Right lobe of liver (tissue), 6 donors: ENCODE measurements around the gene MXI1. TPM values are rescaled to one million over a fixed set of nuclear protein-coding genes. Genes with fewer than 3 reads are reported as not detected.
A peak's percentile ranks its signal among the peaks of the same experiment; 100 is the strongest.

ENCODE experiments used
- ATAC-seq, 4 donors: fragments of 200-7000 bp; cut with Tn5 transposase; one replicate each; pipeline ENCODE4 v1.9.1; 2020; ENCODE audit warnings: mild to moderate bottlenecking in 4 of 4, moderate library complexity in 4 of 4
- DNase-seq, 3 donors: peaks; one replicate each; pipeline ENCODE4 v3.0.0-alpha.2; 2020
- H3K27ac ChIP-seq, 3 donors: fragments of 200-600 bp; one replicate each; pipeline ENCODE4 v1.8.0; 2022
- H3K27me3 ChIP-seq, 2 donors: fragments of 200-600 bp; one replicate each; pipeline ENCODE4 v1.8.0; 2022
- H3K36me3 ChIP-seq, 4 donors: fragments of 200-600 bp; sonication (generic) in 1 of 4; one replicate each; pipeline versions ENCODE4 v1.5.1 to v1.8.0; 2017 to 2022; ENCODE audit warnings: control low read depth in 1 of 4
- H3K4me1 ChIP-seq, 4 donors: fragments of 200-600 bp; sonication (generic) in 1 of 4; one replicate each; pipeline versions ENCODE4 v1.5.1 to v1.8.0; 2017 to 2022; ENCODE audit warnings: control low read depth in 1 of 4
- H3K4me3 ChIP-seq, 3 donors: fragments of 200-600 bp; one replicate each; pipeline ENCODE4 v1.8.0; 2022
- H3K9me3 ChIP-seq, 4 donors: fragments of 200-600 bp; sonication (generic) in 1 of 4; one replicate each; pipeline versions ENCODE4 v1.5.1 to v1.8.0; 2017 to 2022; ENCODE audit warnings: control low read depth in 1 of 4
- CTCF ChIP-seq, 4 donors: fragments of 200-600 bp in 3 of 4; fragments of 450-650 bp in 1 of 4; IDR thresholded peaks; one replicate each; pipeline versions ENCODE4 v1.5.1 to v1.8.0; 2016 to 2022; ENCODE audit warnings: antibody characterized with exemption in 4 of 4, mild to moderate bottlenecking in 2 of 4
- POLR2A ChIP-seq: fragments of 450-650 bp; IDR thresholded peaks from one replicate; pipeline ENCODE4 v1.6.1; 2017; ENCODE audit warnings: antibody characterized with exemption, mild to moderate bottlenecking
- WGBS: methylation state at CpG from one replicate; pipeline ENCODE4 v1.1.6; 2018; ENCODE audit warnings: low coverage, low lambda C conversion rate; ENCODE audit not compliant: insufficient coverage; ENCODE audit errors: missing lambda C conversion rate; 5-methylcytosine and 5-hydroxymethylcytosine counted together
- intact Hi-C, 2 donors: fragments of 100-400 bp; cut with DNase I; formaldehyde crosslinking; loops; one replicate each; pipeline versions ENCODE4 v1.11.2 to v1.14.1; 2022
- total RNA-seq, 6 experiments: library from RNA; depleted of rRNA in 2 of 6; stranded (reverse); fragments of >200 nt in 2 of 6; fragmentation: NEBNext Ultra II Directional in 3 of 6; extraction: Animal tissue kit (Norgen Biotek cat#: 25700) in 3 of 6; gene quantifications; one replicate each; pipeline versions ENCODE4 v1.1.0 to v1.2.4, GENCODE V29; 2016 to 2023
- donor health status: DM: no; HTN: yes; CAD: no.
- donor health status: DM: no; HTN: no; CAD: no.
- donor health status: DM: no; HTN: no; CAD: no.
- donor health status: DM: no; HTN: yes; CAD: no.
- donor health status: DM: no; HTN: yes; CAD: no.

The MXI1 gene
- total RNA-seq, 6 experiments from 2014 or later = 17.1 to 32.6 (median 26.5) TPM

- TF ChIP-seq CTCF (IDR thresholded peaks at IDR 0.05) = peak in 1 of 4 donors; percentile 9
- no peak for TF ChIP-seq POLR2A
- DNase-seq (no peak), ATAC-seq (peak; percentile 42 to 59 (median 46))
- 31% methylated on average over 3 of the region's 6 CpGs for WGBS
- H3K4me3 ChIP-seq = no peak overlapping the region
- no peaks in the 10 kb centered on the region for H3K9me3 ChIP-seq
- H3K27ac ChIP-seq = no peak overlapping the region
- no peaks in the 10 kb centered on the region for H3K4me1 ChIP-seq
- no peaks in the 10 kb centered on the region for H3K27me3 ChIP-seq
- intact Hi-C loops = no loop called here
- no peaks in the 10 kb centered on the region for H3K36me3 ChIP-seq
Measured at GRCh38 chr10:110162741-110163145, 44.7 kb upstream of the MXI1 start.

GRCh38 chr10:110163192-110163773 is 44.1 kb upstream of the MXI1 start:
- no peak for DNase-seq
- H3K4me3 ChIP-seq = no peak overlapping the region
- TF ChIP-seq POLR2A = no peak
- no peak for TF ChIP-seq CTCF (IDR thresholded peaks at IDR 0.05)
- WGBS = 70% methylated on average over 5 of the region's 5 CpGs
- intact Hi-C loops = no loop called here
- H3K27ac ChIP-seq = no peak overlapping the region
- no peaks in the 10 kb centered on the region for H3K27me3 ChIP-seq
- ATAC-seq = no peak
- no peaks in the 10 kb centered on the region for H3K36me3 ChIP-seq
- H3K9me3 ChIP-seq = no peaks in the 10 kb centered on the region
- H3K4me1 ChIP-seq = no peaks in the 10 kb centered on the region

- Histone ChIP-seq H3K27ac (no peak overlapping the region), H3K9me3 (no peaks in the 10 kb centered on the region), H3K4me3 (no peak overlapping the region), H3K36me3 (no peaks in the 10 kb centered on the region), H3K27me3 (no peaks in the 10 kb centered on the region), H3K4me1 (peaks cover 0 to 5% (median 0%) of the 10 kb centered on the region in 4 donors)
- DNase-seq (no peak), ATAC-seq (no peak)
- intact Hi-C loops = no loop called here
- TF ChIP-seq POLR2A (no peak), CTCF (IDR thresholded peaks at IDR 0.05) (no peak)
- 57% methylated on average over 4 of the region's 4 CpGs for WGBS
Measured at GRCh38 chr10:110163841-110164240, 43.6 kb upstream of the MXI1 start.

- no peaks in the 10 kb centered on the region for H3K9me3 ChIP-seq
- TF ChIP-seq POLR2A (no peak), CTCF (IDR thresholded peaks at IDR 0.05) (no peak)
- no peaks in the 10 kb centered on the region for H3K36me3 ChIP-seq
- H3K4me1 ChIP-seq = peaks cover 0 to 7% (median 0%) of the 10 kb centered on the region in 4 donors
- DNase-seq (no peak), ATAC-seq (no peak)
- 65% methylated on average over 6 of the region's 6 CpGs for WGBS
- no peak overlapping the region for H3K4me3 ChIP-seq
- intact Hi-C loops = no loop called here
- H3K27ac ChIP-seq = no peak overlapping the region
- no peaks in the 10 kb centered on the region for H3K27me3 ChIP-seq
Measured at GRCh38 chr10:110165239-110165638, 42.2 kb upstream of the MXI1 start.
